Stomach (tissue), 9 donors: ENCODE data around the gene ARHGAP33. TPM values are rescaled to one million over a fixed set of nuclear protein-coding genes. Genes with fewer than 3 reads are reported as not detected.
"Not testable (repeated sequence)": the region's sequence is repeated elsewhere in the genome, so short reads cannot be mapped to it uniquely, and the experiment has no call there.

Source experiments
- DNase-seq, 2 donors: peaks; one replicate each; pipeline versions ENCODE4 v3.0.0 to v3.0.0-alpha.2; 2013 to 2019
- H3K27ac ChIP-seq, 5 donors: fragments of 200-600 bp in 4 of 5; sonication (generic) in 4 of 5; one replicate each; pipeline ENCODE4 v1.5.1; 2013 to 2019; ENCODE audit warnings: mild to moderate bottlenecking in 1 of 5, moderate library complexity in 1 of 5
- H3K27me3 ChIP-seq, 3 donors: fragments of 200-600 bp; sonication (generic); one replicate each; pipeline ENCODE4 v1.5.1; 2017 to 2019; ENCODE audit warnings: mixed run types in 1 of 3
- H3K36me3 ChIP-seq, 4 donors: fragments of 200-600 bp; sonication (generic); 1 replicate in 3 of 4; 2 replicates in 1 of 4; pipeline ENCODE4 v1.5.1; 2016 to 2019
- H3K4me1 ChIP-seq, 4 donors: fragments of 200-600 bp; sonication (generic); one replicate each; pipeline ENCODE4 v1.5.1; 2016 to 2019
- H3K4me3 ChIP-seq, 4 donors: fragments of 200-600 bp; sonication (generic) in 3 of 4; one replicate each; pipeline ENCODE4 v1.5.1; 2016 to 2019; ENCODE audit warnings: mild to moderate bottlenecking in 1 of 4
- H3K9me3 ChIP-seq, 4 donors: fragments of 200-600 bp; sonication (generic); one replicate each; pipeline ENCODE4 v1.5.1; 2016 to 2019
- CTCF ChIP-seq, 7 experiments: fragments of 450-650 bp in 4 of 7; fragments of 200-600 bp in 3 of 7; sonication (generic) in 3 of 7; IDR thresholded peaks; one replicate each; pipeline ENCODE4 v1.5.1; 2016 to 2019; ENCODE audit warnings: antibody characterized with exemption in 7 of 7, control low read depth in 2 of 7, mild to moderate bottlenecking in 1 of 7
- EP300 ChIP-seq: sonication (generic); formaldehyde crosslinking; IDR thresholded peaks from one replicate; pipeline ENCODE4 v1.6.1; 2017; ENCODE audit warnings: antibody characterized with exemption
- POLR2A ChIP-seq, 4 donors: fragments of 450-650 bp; IDR thresholded peaks; one replicate each; pipeline ENCODE4 v1.6.1; 2016; ENCODE audit warnings: antibody characterized with exemption in 4 of 4, control low read depth in 2 of 4, mild to moderate bottlenecking in 1 of 4, moderate library complexity in 1 of 4
- POLR2AphosphoS5 ChIP-seq, 3 donors: sonication (generic); formaldehyde crosslinking; IDR thresholded peaks; one replicate each; pipeline ENCODE4 v1.6.1; 2016; ENCODE audit warnings: antibody characterized with exemption in 3 of 3
- WGBS, 5 donors: extraction: QIAGEN DNeasy Blood & Tissue Kit in 3 of 5; methylation state at CpG; one replicate each; pipeline versions ENCODE4 v1.1.5 to v1.1.7; 2013 to 2018; 5-methylcytosine and 5-hydroxymethylcytosine counted together
- intact Hi-C: fragments of 100-400 bp; cut with DNase I; formaldehyde crosslinking; loops from one replicate; pipeline ENCODE4 v1.15.1; 2023; ENCODE audit warnings: low total_unique reads
- polyA plus RNA-seq, 3 donors: library from polyadenylated mRNA; stranded (reverse); fragments of 200-250 nt; gene quantifications; one replicate each; pipeline ENCODE4 v1.2.3, GENCODE V29; 2013
- total RNA-seq, 5 donors: library from RNA; depleted of rRNA; stranded (reverse); fragments of >200 nt; gene quantifications; one replicate each; pipeline versions ENCODE4 v1.1.0 to v1.2.3, GENCODE V29; 2014 to 2016
- donor health status: healthy with polysubstance abuse.
- donor health status: Bipolar disorder and iron deficiency.
- donor health status: healthy.

Gene ARHGAP33
- total and polyA plus RNA-seq, 8 donors = 1.4 to 73.6 (median 12.2) TPM

- Histone ChIP-seq H3K36me3 (peaks cover 13 to 66% (median 56%) of the 10 kb centered on the region in 4 donors), H3K4me1 (peaks cover 0 to 9% (median 0%) of the 10 kb centered on the region in 4 donors), H3K4me3 (no peak overlapping the region), H3K27ac (peak overlapping the region in 1 of 5 donors; percentile 24), H3K9me3 (no peaks in the 10 kb centered on the region), H3K27me3 (no peaks in the 10 kb centered on the region)
- TF ChIP-seq POLR2AphosphoS5 (IDR thresholded peaks at IDR 0.05) (no peak), EP300 (no peak), POLR2A (IDR thresholded peaks at IDR 0.05) (no peak), CTCF (IDR thresholded peaks at IDR 0.05) (no peak)
- WGBS, 5 donors = 63 to 78% (median 71%) methylated on average over 24 to 34 of the region's 34 CpGs
- DNase-seq = peak in 1 of 2 donors; percentile 84
- intact Hi-C loops = no loop called here
Measured at GRCh38 chr19:35767288-35768081, 7.9 kb upstream of the ARHGAP33 start.

GRCh38 chr19:35768082-35768421, 7.3 kb upstream of the ARHGAP33 start:
- intact Hi-C loops = no loop called here
- DNase-seq = no peak
- WGBS, 5 donors = 49 to 70% (median 68%) methylated on average over 12 to 15 of the region's 15 CpGs
- TF ChIP-seq CTCF (IDR thresholded peaks at IDR 0.05) (no peak), EP300 (no peak), POLR2A (IDR thresholded peaks at IDR 0.05) (no peak), POLR2AphosphoS5 (IDR thresholded peaks at IDR 0.05) (no peak)
- Histone ChIP-seq H3K27me3 (no peaks in the 10 kb centered on the region), H3K4me3 (no peak overlapping the region), H3K27ac (peak overlapping the region in 1 of 5 donors; percentile 24), H3K9me3 (no peaks in the 10 kb centered on the region), H3K4me1 (peaks cover 0 to 9% (median 0%) of the 10 kb centered on the region in 4 donors), H3K36me3 (peaks cover 13 to 60% (median 50%) of the 10 kb centered on the region in 4 donors)

- peaks cover 7 to 29% (median 24%) of the 10 kb centered on the region in 4 donors for H3K4me1 ChIP-seq
- 86 to 94% (median 89%) methylated on average over 5 of the region's 5 CpGs for WGBS, 5 donors
- DNase-seq, H3K27ac ChIP-seq, intact Hi-C loops, H3K9me3 ChIP-seq, H3K4me3 ChIP-seq, H3K27me3 ChIP-seq: not testable (repeated sequence)
- peaks cover 0 to 18% (median 9%) of the 10 kb centered on the region in 4 donors for H3K36me3 ChIP-seq
Measured at GRCh38 chr19:35772362-35772761, 3.0 kb upstream of the ARHGAP33 start.

- intact Hi-C loops = no loop called here
- 47 to 56% (median 48%) methylated on average over 9 of the region's 9 CpGs for WGBS, 5 donors
- no peaks in the 10 kb centered on the region for H3K27me3 ChIP-seq
- H3K9me3 ChIP-seq = no peaks in the 10 kb centered on the region
- H3K27ac ChIP-seq = no peak overlapping the region
- peaks cover 0 to 11% (median 5%) of the 10 kb centered on the region in 4 donors for H3K36me3 ChIP-seq
- DNase-seq = no peak
- TF ChIP-seq POLR2A (IDR thresholded peaks at IDR 0.05) (no peak), EP300 (no peak), POLR2AphosphoS5 (IDR thresholded peaks at IDR 0.05) (no peak), CTCF (IDR thresholded peaks at IDR 0.05) (no peak)
- H3K4me3 ChIP-seq = no peak overlapping the region
- peaks cover 7 to 25% (median 21%) of the 10 kb centered on the region in 4 donors for H3K4me1 ChIP-seq
Measured at GRCh38 chr19:35773020-35773806, 2.2 kb upstream of the ARHGAP33 start.
